GM12878 (cell line): ENCODE measurements around the gene FGGY.

ENCODE experiments used
- CHD2 ChIP-seq: IDR thresholded peaks from 2 replicates; pipeline ENCODE4 v1.6.1; 2011; ENCODE audit warnings: low read depth, low read length, improper control_type of control experiment, borderline replicate concordance
- CREB1 ChIP-seq: IDR thresholded peaks from 2 replicates; pipeline ENCODE4 v1.6.1; 2012; ENCODE audit warnings: low read depth, mild to moderate bottlenecking, inconsistent platforms
- CREM ChIP-seq: IDR thresholded peaks from 2 replicates; pipeline ENCODE4 v1.6.1; 2014; ENCODE audit warnings: antibody characterized with exemption, low read depth
- EED ChIP-seq: sonication (generic); IDR thresholded peaks from 2 replicates; pipeline ENCODE4 v1.6.1; 2016; ENCODE audit warnings: antibody characterized with exemption, low read depth
- EZH2 ChIP-seq: IDR thresholded peaks from 2 replicates; pipeline ENCODE4 v1.6.1; 2012; ENCODE audit warnings: low read depth, mild to moderate bottlenecking, control low read depth, inconsistent platforms, low read length, borderline replicate concordance; ENCODE audit not compliant: control insufficient read depth
- FOXM1 ChIP-seq: IDR thresholded peaks from 2 replicates; pipeline ENCODE4 v1.6.1; 2012; ENCODE audit warnings: low read depth, mild to moderate bottlenecking, inconsistent platforms, low read length, moderate library complexity
- JUNB ChIP-seq: IDR thresholded peaks from 2 replicates; pipeline ENCODE4 v1.6.1; 2016; ENCODE audit warnings: antibody characterized with exemption, mild to moderate bottlenecking
- NR2C2 ChIP-seq: IDR thresholded peaks from 2 replicates; pipeline ENCODE4 v1.6.1; 2011; ENCODE audit warnings: borderline replicate concordance, low read depth; ENCODE audit not compliant: control insufficient read depth, insufficient read length
- RUNX3 ChIP-seq: IDR thresholded peaks from 2 replicates; pipeline ENCODE4 v1.6.1; 2012; ENCODE audit warnings: low read length, inconsistent platforms
- SMC3 ChIP-seq: IDR thresholded peaks from 2 replicates; pipeline ENCODE4 v1.6.1; 2011; ENCODE audit warnings: low read length, improper control_type of control experiment, borderline replicate concordance
- TAF1 ChIP-seq: IDR thresholded peaks from 2 replicates; pipeline ENCODE4 v1.6.1; 2011; ENCODE audit warnings: mild to moderate bottlenecking, low read depth, low read length, borderline replicate concordance
- ZZZ3 ChIP-seq: IDR thresholded peaks from 2 replicates; pipeline ENCODE4 v1.6.1; 2011; ENCODE audit warnings: low read depth; ENCODE audit not compliant: control insufficient read depth, insufficient read length
- TF ChIP-seq, protein P1 (sequence below), 3 experiments: IDR thresholded peaks in 2 of 3; conservative IDR thresholded peaks in 1 of 3; 2 replicates each; pipeline ENCODE4 v1.5.1; 2011; ENCODE audit warnings: low read depth in 3 of 3, low read length in 3 of 3, mild to moderate bottlenecking in 3 of 3, control low read depth in 2 of 3, moderate library complexity in 2 of 3, inconsistent platforms in 1 of 3, mixed read lengths in 1 of 3; ENCODE audit not compliant: control insufficient read depth in 2 of 3, insufficient read depth in 1 of 3; ENCODE audit errors: extremely low read depth in 1 of 3
- TF ChIP-seq, protein P2 (sequence below): IDR thresholded peaks from 2 replicates; pipeline ENCODE4 v1.6.1; 2012; ENCODE audit warnings: low read length, inconsistent platforms

DNA sequence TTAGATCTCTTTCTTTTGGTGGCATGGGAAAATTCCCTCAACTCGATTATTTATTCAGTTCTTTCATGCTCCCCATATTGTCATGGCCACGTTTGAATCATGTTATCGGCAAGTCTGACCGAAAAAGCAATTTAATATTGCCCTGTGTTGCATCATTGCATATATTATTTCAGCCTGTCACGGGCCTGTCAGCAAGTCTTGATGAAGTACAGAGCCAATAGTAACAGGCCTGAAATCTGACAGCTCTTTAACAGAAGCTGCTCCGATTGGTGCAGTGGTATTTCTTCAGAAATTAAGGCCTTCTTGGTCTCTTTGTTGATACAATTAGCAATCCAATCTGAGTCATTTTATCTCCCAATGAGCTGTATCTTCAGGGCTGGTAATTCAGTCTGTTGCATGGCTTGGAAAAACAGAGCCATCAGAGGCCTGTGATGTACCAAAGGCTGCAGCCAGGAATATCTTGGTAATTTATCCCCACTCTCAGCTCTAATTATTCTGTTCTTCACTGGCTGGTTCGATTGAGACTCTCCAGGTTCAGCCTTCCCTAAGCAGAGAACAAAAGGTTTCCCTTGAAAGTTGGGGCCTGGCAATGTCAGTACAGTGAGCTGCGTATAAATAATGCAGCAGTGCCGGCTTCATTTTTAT, 149.5 kb downstream of the FGGY start:
- no peak for TF ChIP-seq EZH2
- no peak for TF ChIP-seq FOXM1
- TF ChIP-seq, protein P1, sequence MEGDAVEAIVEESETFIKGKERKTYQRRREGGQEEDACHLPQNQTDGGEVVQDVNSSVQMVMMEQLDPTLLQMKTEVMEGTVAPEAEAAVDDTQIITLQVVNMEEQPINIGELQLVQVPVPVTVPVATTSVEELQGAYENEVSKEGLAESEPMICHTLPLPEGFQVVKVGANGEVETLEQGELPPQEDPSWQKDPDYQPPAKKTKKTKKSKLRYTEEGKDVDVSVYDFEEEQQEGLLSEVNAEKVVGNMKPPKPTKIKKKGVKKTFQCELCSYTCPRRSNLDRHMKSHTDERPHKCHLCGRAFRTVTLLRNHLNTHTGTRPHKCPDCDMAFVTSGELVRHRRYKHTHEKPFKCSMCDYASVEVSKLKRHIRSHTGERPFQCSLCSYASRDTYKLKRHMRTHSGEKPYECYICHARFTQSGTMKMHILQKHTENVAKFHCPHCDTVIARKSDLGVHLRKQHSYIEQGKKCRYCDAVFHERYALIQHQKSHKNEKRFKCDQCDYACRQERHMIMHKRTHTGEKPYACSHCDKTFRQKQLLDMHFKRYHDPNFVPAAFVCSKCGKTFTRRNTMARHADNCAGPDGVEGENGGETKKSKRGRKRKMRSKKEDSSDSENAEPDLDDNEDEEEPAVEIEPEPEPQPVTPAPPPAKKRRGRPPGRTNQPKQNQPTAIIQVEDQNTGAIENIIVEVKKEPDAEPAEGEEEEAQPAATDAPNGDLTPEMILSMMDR (IDR thresholded peaks at IDR 0.05 in 2 of 3, conservative IDR thresholded peaks at IDR 0.05 in 1 of 3; ENCODE audit: control insufficient read depth in 2 of 3, extremely low read depth in 1 of 3, insufficient read depth in 1 of 3, low read depth in 3 of 3, low read length in 3 of 3) = no peak
- no peak for TF ChIP-seq CREM
- no peak for TF ChIP-seq JUNB
- no peak for TF ChIP-seq CREB1
- TF ChIP-seq EED = no peak
- no peak for TF ChIP-seq ZZZ3
- no peak for TF ChIP-seq CHD2
- TF ChIP-seq SMC3 = no peak
- TF ChIP-seq, protein P2, sequence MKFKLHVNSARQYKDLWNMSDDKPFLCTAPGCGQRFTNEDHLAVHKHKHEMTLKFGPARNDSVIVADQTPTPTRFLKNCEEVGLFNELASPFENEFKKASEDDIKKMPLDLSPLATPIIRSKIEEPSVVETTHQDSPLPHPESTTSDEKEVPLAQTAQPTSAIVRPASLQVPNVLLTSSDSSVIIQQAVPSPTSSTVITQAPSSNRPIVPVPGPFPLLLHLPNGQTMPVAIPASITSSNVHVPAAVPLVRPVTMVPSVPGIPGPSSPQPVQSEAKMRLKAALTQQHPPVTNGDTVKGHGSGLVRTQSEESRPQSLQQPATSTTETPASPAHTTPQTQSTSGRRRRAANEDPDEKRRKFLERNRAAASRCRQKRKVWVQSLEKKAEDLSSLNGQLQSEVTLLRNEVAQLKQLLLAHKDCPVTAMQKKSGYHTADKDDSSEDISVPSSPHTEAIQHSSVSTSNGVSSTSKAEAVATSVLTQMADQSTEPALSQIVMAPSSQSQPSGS = no peak
- TF ChIP-seq NR2C2 = no peak
- TF ChIP-seq TAF1 = no peak
- TF ChIP-seq RUNX3 = no peak
